Measurements from ENCODE around the gene HLA-E.
A peak's percentile ranks its signal among the peaks of the same experiment; 100 is the strongest.
"Not testable (repeated sequence)": the region's sequence is repeated elsewhere in the genome, so short reads cannot be mapped to it uniquely, and the experiment has no call there.

The HLA-E gene

GRCh38 chr6:30463242-30463641 lies 26.1 kb upstream of the HLA-E start:
- no peak overlapping the region for H3K4me3 ChIP-seq (ENCODE audit: low read length)
- TF ChIP-seq ZNF274 (IDR thresholded peaks at IDR 0.05; ENCODE audit: low read depth, low read length): no peak

DNA sequence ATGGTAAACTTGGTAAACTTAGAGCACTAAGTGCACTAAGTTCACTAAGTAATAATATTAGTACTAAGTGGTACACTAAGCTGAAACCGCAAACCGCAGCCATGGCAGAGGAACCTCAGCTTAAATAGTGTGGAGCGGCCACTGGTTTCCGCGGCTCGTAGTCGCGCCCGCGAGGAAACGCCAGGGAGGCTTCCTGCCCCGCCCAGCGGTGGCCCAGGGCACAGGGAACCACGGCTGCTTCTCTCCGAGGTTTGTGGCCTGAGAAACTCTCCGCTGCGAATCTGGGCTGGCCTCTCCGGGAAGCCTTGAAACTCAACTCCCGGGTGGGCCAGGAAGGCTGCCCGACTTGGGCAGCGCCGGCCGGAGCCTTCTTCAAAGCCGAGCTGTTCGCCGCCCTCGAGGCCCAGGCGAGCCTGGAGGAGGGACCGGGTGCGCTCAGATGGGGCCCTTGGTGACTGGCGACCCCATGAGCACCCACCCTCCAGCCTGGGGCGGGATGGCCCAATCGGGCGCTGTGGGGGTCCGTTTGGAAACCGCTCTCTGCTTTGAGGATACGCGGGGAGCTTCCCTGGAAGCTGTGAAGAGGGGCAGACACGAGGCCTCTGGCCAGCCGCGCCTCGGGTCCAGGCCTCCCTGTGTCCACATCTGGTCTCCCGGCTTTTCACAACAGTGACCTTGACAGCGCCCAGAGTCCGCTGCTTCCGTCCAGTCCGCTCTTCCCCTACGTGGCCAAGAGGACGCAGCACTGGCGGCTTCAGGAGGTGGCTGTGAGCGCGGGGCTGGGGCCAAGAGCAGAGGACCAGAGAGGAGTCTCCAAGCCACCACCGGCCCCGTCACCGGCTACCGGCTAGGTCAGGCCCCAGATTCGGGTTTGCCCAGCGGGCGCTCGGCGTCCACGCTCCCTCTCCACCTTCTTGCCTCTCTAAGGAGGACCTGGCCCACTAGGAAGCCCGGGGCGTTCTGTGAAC lies 25.4 kb upstream of the HLA-E start:
- H3K4me3 ChIP-seq (ENCODE audit: low read length): no peak overlapping the region
- TF ChIP-seq ZNF274 (IDR thresholded peaks at IDR 0.05; ENCODE audit: low read depth, low read length): no peak

DNA sequence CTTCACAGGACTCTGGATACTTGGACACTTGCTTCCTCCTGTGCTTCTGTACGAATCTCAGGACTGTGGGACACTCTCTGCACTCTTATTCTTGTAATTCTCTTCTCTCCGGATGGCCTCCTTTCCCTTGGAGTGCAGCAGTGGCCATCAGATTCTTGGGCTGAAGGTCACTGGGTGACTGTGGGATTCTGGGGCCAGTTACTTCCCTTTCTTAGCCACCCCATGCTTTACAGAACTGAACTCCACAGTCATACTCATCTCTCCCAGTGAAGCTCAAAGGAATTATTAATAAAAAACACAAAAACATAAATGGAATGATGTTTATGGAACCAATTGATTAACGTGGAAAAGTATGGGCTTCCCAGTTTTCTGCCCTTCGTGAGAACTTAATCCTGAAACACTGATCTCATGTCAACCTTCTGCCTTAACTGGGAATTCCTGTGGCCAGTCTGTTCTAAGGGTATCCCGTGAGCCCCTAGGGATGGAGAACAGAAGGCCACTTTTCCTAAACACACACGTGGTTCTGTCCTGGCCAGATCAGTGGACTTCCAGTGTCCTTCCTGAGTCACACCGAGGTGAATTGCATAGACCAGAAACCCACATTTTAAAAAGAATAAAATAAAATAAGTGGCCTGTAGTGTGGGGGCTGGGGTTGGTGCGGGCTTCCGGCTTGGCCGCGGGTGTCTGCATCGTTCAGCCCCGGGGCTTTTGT lies 23.6 kb upstream of the HLA-E start:
- TF ChIP-seq ZNF274 (IDR thresholded peaks at IDR 0.05; ENCODE audit: low read depth, low read length): no peak
- no peak overlapping the region; the same call in 1 of the 2 replicates for H3K4me3 ChIP-seq (ENCODE audit: low read length)

DNA sequence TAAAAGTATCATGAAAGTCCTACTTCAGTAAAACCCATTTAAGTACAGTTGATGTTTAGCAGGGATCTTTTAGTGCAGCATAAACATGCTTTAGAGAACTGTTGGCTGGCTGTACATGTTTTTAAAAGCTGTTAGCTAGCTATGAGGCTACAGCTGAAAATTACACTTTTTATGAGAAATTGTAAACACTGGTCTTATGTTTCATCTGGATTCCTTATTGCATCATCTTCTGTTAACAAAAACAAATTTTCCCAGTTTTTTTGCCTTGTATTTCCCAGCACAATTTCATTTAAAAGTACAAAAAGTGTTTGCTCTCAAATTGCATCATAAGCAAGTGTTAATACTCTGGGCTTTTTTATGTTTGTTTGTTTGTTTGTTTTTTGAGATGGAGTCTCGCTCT lies 18.3 kb upstream of the HLA-E start:
- TF ChIP-seq ZNF274 (IDR thresholded peaks at IDR 0.05; ENCODE audit: low read depth, low read length): no peak
- H3K4me3 ChIP-seq (ENCODE audit: low read length): no peak overlapping the region

- H3K4me3 ChIP-seq (ENCODE audit: low read length): not testable (repeated sequence)
These were observed 14.2 kb upstream of the HLA-E start for GRCh38 chr6:30475116-30475515.

GRCh38 chr6:30480536-30481156 lies 8.7 kb upstream of the HLA-E start:
- no peak for TF ChIP-seq ZNF274 (IDR thresholded peaks at IDR 0.05; ENCODE audit: low read depth, low read length)
- H3K4me3 ChIP-seq (ENCODE audit: low read length): no peak overlapping the region

DNA sequence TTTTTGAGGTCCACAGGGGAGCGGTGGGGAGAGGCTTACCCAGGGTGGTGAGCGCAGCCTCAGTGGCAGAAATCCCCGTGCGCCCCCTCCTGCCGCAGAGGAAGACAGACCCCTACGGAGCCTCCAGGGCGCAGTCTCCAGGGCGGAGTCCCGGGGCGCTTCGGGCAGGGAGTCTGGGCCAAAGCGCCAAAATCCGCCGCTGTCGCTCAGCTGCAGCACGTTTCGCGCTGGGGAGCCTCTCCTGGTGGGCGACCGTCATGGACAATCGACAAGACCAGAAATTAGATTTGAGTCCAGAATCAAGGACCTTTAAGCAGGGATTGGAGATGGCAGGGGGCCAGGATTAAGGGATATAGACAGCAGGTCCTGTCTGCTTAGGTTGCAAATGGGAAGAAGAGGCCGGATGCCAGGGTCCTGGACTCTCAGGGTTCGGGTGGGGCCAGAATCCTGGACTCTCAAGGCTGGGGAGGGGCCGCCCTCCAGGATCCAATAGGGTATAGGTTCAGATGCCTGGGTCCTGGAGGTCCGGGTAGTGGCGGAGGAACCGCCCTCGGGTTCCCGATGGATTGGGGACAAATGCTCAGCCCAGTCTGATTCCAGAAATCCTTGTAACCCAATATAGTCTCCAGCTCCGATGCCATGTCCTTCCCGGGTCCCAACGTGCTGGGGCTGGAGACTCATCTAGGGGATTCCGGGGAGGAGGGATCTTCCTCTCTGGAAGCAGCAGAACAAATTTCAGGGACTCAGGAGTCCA lies 7.9 kb upstream of the HLA-E start:
- TF ChIP-seq ZNF274 (IDR thresholded peaks at IDR 0.05; ENCODE audit: low read depth, low read length): no peak
- no peak overlapping the region for H3K4me3 ChIP-seq (ENCODE audit: low read length)

GRCh38 chr6:30481965-30482644 lies 7.2 kb upstream of the HLA-E start:
- not testable (repeated sequence) for H3K4me3 ChIP-seq (ENCODE audit: low read length)

DNA sequence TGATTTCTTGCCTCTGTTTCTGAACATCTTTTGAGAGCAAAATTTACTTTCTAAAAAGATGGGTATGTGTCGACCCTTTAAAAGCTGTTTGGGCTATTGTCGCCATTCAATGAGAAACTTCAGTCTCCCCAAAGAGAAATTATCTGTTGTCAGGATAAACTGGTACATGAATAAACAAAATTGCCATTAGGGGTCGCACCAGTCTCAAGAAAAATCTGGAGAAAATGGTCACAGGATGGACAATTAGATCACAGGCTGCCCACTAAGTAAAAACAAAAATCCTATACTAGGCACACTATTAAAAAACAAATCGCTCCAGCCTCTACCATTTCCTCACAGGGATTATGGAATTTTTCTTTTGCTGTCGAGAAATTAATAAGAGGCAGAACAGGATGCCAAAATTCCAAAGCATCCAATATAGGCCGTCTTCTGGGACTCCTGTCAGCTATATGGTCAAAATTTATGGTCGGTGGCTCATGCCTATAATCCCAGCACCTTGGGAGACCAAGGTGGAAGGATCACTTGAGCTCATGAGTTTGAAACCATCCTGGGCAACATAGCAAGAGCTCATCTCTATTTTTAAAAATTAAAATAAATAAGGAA lies 5.5 kb upstream of the HLA-E start:
- no peak for TF ChIP-seq ZNF274 (IDR thresholded peaks at IDR 0.05; ENCODE audit: low read depth, low read length)
- no peak overlapping the region for H3K4me3 ChIP-seq (ENCODE audit: low read length)

- no peak overlapping the region for H3K4me3 ChIP-seq (ENCODE audit: low read length)
- no peak for TF ChIP-seq ZNF274 (IDR thresholded peaks at IDR 0.05; ENCODE audit: low read depth, low read length)
These were observed 4.1 kb upstream of the HLA-E start for GRCh38 chr6:30485236-30485635.

DNA sequence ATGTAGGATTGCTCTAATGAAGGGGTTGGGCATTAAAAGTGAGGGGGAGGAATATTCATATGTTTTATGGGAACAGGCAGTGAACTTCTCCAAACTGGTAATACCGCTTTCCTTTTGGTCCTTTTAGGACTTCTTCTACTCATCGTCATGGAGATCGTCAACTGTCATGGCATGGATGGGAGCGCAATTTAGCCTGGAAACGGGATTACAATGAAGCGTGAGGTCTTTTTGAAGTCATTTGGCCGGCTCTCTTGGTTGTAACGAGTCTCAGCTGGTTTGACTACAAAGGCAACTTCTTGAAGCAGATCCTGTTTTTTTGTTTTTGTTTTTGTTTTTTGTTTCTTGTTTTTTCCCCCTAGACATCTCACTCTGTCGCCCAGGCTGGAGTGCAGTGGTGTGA lies 1.4 kb upstream of the HLA-E start:
- TF ChIP-seq ZNF274 (IDR thresholded peaks at IDR 0.05; ENCODE audit: low read depth, low read length): no peak
- H3K4me3 ChIP-seq (ENCODE audit: low read length): no peak overlapping the region

GRCh38 chr6:30488697-30489080 lies 620 bp upstream of the HLA-E start:
- peak overlapping the region; percentile 3; the same call in 1 of the 2 replicates for H3K4me3 ChIP-seq (ENCODE audit: low read length)
